B cell (primary cell): ENCODE results near the gene APOL3. TPM values are rescaled to one million over a fixed set of nuclear protein-coding genes. Genes with fewer than 3 reads are reported as not detected.

Experiments
- ATAC-seq: fragments of 200-7000 bp; cut with Tn5 transposase; one replicate; pipeline ENCODE4 v1.10.0; 2021; ENCODE audit warnings: low read depth, mild to moderate bottlenecking, moderate number of reproducible peaks, moderate library complexity
- CTCF ChIA-PET: fragments of 350-600 bp; sonication (Branson Sonifier 250); formaldehyde crosslinking; loops from one replicate; lab custom pipeline; 2021; ENCODE audit warnings: antibody characterized with exemption, inconsistent platforms; lab: Charles Lee
- POLR2A ChIA-PET: fragments of 350-600 bp; sonication (Branson Sonifier 250); formaldehyde crosslinking; loops from one replicate; lab custom pipeline; 2021; ENCODE audit warnings: antibody characterized with exemption; lab: Charles Lee
- DNase-seq: peaks from one replicate; pipeline ENCODE4 v3.0.0; 2013
- H2AFZ ChIP-seq: 2 replicates; pipeline ENCODE4 v1.6.1; 2012; ENCODE audit warnings: mild to moderate bottlenecking, low read depth, low read length; ENCODE audit not compliant: insufficient read depth, poor library complexity, severe bottlenecking
- H3K27ac ChIP-seq, 2 donors: 1 replicate in 1 of 2; 2 replicates in 1 of 2; pipeline ENCODE4 v1.5.1; 2012 to 2013; ENCODE audit warnings: low read length in 2 of 2, mild to moderate bottlenecking in 2 of 2, moderate library complexity in 1 of 2
- H3K27me3 ChIP-seq, 4 experiments: fragments of 200-600 bp in 1 of 4; sonication (generic) in 1 of 4; replicated peaks in 1 of 4; 1 replicate in 2 of 4; 2 replicates in 2 of 4; pipeline versions ENCODE4 v1.6.1 to v1.7.0; 2013 to 2016; ENCODE audit warnings: low read length in 3 of 4, mild to moderate bottlenecking in 2 of 4, mixed read lengths in 1 of 4, moderate library complexity in 1 of 4; ENCODE audit not compliant: insufficient read depth in 4 of 4, control insufficient read depth in 3 of 4; ENCODE audit errors: control extremely low read depth in 1 of 4
- H3K36me3 ChIP-seq, 2 experiments: replicated peaks in 1 of 2; 1 replicate in 1 of 2; 2 replicates in 1 of 2; pipeline versions ENCODE4 v1.6.1 to v1.7.1; 2013; ENCODE audit warnings: low read length in 1 of 2; ENCODE audit not compliant: insufficient read depth in 2 of 2, control insufficient read depth in 1 of 2; ENCODE audit errors: control extremely low read depth in 1 of 2, extremely low read depth in 1 of 2
- H3K4me1 ChIP-seq, 2 donors: fragments of 200-600 bp in 1 of 2; sonication (generic) in 1 of 2; 1 replicate in 1 of 2; 2 replicates in 1 of 2; pipeline versions ENCODE4 v1.5.1 to v1.6.1; 2013 to 2017; ENCODE audit warnings: low read length in 2 of 2; ENCODE audit not compliant: control insufficient read depth in 2 of 2, insufficient read depth in 2 of 2
- H3K4me2 ChIP-seq: replicated peaks from 2 replicates; pipeline ENCODE3; 2012; ENCODE audit warnings: mild to moderate bottlenecking, low read depth, low read length; ENCODE audit not compliant: poor library complexity, severe bottlenecking
- H3K4me3 ChIP-seq, 5 experiments: fragments of 200-600 bp in 1 of 5; sonication (generic) in 1 of 5; 1 replicate in 3 of 5; 2 replicates in 2 of 5; pipeline versions ENCODE4 v1.5.1 to v1.7.0; 2011 to 2016; ENCODE audit warnings: low read length in 4 of 5, mild to moderate bottlenecking in 4 of 5, low read depth in 2 of 5, control low read depth in 1 of 5, moderate library complexity in 1 of 5; ENCODE audit not compliant: insufficient read depth in 1 of 5; ENCODE audit errors: control extremely low read depth in 1 of 5, extremely low read depth in 1 of 5
- H3K79me2 ChIP-seq: fragments of 200-600 bp; sonication (generic); one replicate; pipeline ENCODE4 v1.6.0; 2016; ENCODE audit warnings: low read length; ENCODE audit not compliant: control insufficient read depth, insufficient read depth
- H3K9ac ChIP-seq: fragments of 200-600 bp; sonication (generic); 2 replicates; pipeline ENCODE4 v1.6.1; 2017; ENCODE audit warnings: mild to moderate bottlenecking, low read length, moderate library complexity
- H3K9me3 ChIP-seq, 3 donors: one replicate each; pipeline versions ENCODE4 v1.6.1 to v1.7.1; 2013; ENCODE audit warnings: low read length in 2 of 3; ENCODE audit not compliant: control insufficient read depth in 2 of 3, insufficient read depth in 1 of 3; ENCODE audit errors: control extremely low read depth in 1 of 3
- H4K20me1 ChIP-seq: 2 replicates; pipeline ENCODE4 v1.6.0; 2012; ENCODE audit warnings: mild to moderate bottlenecking, low read length; ENCODE audit not compliant: insufficient read depth, control insufficient read depth, poor library complexity, severe bottlenecking
- H3K27ac Mint-ChIP-seq: one replicate; pipeline ENCODE4 v1.8.0; 2021; ENCODE audit warnings: mixed read lengths
- H3K27me3 Mint-ChIP-seq: one replicate; pipeline ENCODE4 v1.8.0; 2021; ENCODE audit warnings: mixed read lengths
- H3K4me1 Mint-ChIP-seq: one replicate; pipeline ENCODE4 v1.8.0; 2021; ENCODE audit warnings: mixed read lengths
- H3K4me3 Mint-ChIP-seq: one replicate; pipeline ENCODE4 v1.8.0; 2021; ENCODE audit warnings: mixed read lengths
- H3K9me3 Mint-ChIP-seq: one replicate; pipeline ENCODE4 v1.8.0; 2022; ENCODE audit warnings: mixed read lengths; ENCODE audit not compliant: insufficient read depth
- EZH2 ChIP-seq: IDR thresholded peaks from 2 replicates; pipeline ENCODE4 v1.6.1; 2012; ENCODE audit warnings: borderline replicate concordance, low read depth, mild to moderate bottlenecking, moderate library complexity, low read length; ENCODE audit not compliant: insufficient read depth, poor library complexity, severe bottlenecking
- WGBS: methylation state at CpG from one replicate; pipeline ENCODE4 v1.1.5; 2013; ENCODE audit warnings: missing lambda C conversion rate; ENCODE audit not compliant: insufficient coverage; 5-methylcytosine and 5-hydroxymethylcytosine counted together
- intact Hi-C: fragments of 100-400 bp; cut with micrococcal nuclease; formaldehyde crosslinking; loops from one replicate; pipeline ENCODE4 v1.10.0; 2022
- polyA plus RNA-seq: library from polyadenylated mRNA; depleted of rRNA; stranded (reverse); fragments of >200 nt; gene quantifications from 2 replicates; pipeline ENCODE4 v1.2.3, GENCODE V29; 2012
- total RNA-seq, 2 donors: library from RNA; stranded (reverse); fragments of 120-200 nt in 1 of 2; gene quantifications; 1 replicate in 1 of 2; 2 replicates in 1 of 2; pipeline versions ENCODE4 v1.2.3 to v1.2.4, GENCODE V29; 2013 to 2022
- TF ChIP-seq, protein P1 (sequence below): fragments of 200-600 bp; IDR thresholded peaks from one replicate; pipeline ENCODE4 v1.8.0; 2022; ENCODE audit warnings: antibody characterized with exemption, mild to moderate bottlenecking

APOL3 gene
- total and polyA plus RNA-seq, 2 donors (not counting 1 experiment from before 2014, with no cell fraction given): 55.0 to 97.2 TPM

DNA sequence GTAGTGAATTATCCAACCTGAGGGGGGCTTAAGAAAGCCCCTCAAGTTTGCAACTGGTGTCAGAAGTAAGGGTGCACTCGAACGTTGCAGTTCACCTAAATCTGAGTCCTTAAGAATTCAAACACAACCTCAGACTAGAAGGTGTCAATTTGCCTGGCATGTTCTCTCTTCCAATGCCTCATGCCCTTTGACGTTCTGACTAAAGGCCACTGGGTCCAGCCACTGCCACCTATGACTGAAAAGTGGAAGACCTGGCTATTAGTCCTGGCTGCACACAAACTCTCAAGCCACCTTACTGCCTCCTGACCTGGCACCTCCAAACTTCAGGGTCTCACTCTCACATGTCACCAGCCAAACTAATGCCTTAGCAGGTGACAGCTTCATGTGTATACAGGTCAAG is 33.0 kb upstream of the APOL3 start:
- ChIA-PET CTCF (interaction anchor here (0.6 to 1.7 kb wide), 4 partner anchors 8 to 367 kb away, joined by 3 to 6 read pairs (median 3); no protein-coding TSS in a partner anchor), POLR2A (no interaction called here)
- TF ChIP-seq, protein P1, sequence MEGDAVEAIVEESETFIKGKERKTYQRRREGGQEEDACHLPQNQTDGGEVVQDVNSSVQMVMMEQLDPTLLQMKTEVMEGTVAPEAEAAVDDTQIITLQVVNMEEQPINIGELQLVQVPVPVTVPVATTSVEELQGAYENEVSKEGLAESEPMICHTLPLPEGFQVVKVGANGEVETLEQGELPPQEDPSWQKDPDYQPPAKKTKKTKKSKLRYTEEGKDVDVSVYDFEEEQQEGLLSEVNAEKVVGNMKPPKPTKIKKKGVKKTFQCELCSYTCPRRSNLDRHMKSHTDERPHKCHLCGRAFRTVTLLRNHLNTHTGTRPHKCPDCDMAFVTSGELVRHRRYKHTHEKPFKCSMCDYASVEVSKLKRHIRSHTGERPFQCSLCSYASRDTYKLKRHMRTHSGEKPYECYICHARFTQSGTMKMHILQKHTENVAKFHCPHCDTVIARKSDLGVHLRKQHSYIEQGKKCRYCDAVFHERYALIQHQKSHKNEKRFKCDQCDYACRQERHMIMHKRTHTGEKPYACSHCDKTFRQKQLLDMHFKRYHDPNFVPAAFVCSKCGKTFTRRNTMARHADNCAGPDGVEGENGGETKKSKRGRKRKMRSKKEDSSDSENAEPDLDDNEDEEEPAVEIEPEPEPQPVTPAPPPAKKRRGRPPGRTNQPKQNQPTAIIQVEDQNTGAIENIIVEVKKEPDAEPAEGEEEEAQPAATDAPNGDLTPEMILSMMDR: no peak
- TF ChIP-seq EZH2: no peak
- no peaks in the 10 kb centered on the region for H3K9me3 Mint-ChIP-seq
- no peak overlapping the region for H2AFZ ChIP-seq
- no peak overlapping the region for H3K4me3 ChIP-seq
- WGBS: 71% methylated on average over 3 of the region's 3 CpGs
- H3K36me3 ChIP-seq: no peaks in the 10 kb centered on the region
- no peak overlapping the region for H3K4me3 Mint-ChIP-seq
- H3K79me2 ChIP-seq: no peaks in the 10 kb centered on the region
- peaks cover 19% of the 10 kb centered on the region for H3K4me1 Mint-ChIP-seq
- H3K9me3 ChIP-seq: no peaks in the 10 kb centered on the region
- DNase-seq (no peak), ATAC-seq (no peak)
- H3K27ac ChIP-seq: no peak overlapping the region
- H3K27me3 ChIP-seq: peaks cover 0 to 6% (median 0%) of the 10 kb centered on the region in 4 experiments
- no peak overlapping the region for H3K9ac ChIP-seq
- no peaks in the 10 kb centered on the region for H4K20me1 ChIP-seq
- intact Hi-C loops: no loop called here
- H3K4me2 ChIP-seq: no peak overlapping the region
- peaks cover 13% of the 10 kb centered on the region for H3K27me3 Mint-ChIP-seq
- no peak overlapping the region for H3K27ac Mint-ChIP-seq
- peaks cover 7 to 10% of the 10 kb centered on the region in 2 donors for H3K4me1 ChIP-seq

DNA sequence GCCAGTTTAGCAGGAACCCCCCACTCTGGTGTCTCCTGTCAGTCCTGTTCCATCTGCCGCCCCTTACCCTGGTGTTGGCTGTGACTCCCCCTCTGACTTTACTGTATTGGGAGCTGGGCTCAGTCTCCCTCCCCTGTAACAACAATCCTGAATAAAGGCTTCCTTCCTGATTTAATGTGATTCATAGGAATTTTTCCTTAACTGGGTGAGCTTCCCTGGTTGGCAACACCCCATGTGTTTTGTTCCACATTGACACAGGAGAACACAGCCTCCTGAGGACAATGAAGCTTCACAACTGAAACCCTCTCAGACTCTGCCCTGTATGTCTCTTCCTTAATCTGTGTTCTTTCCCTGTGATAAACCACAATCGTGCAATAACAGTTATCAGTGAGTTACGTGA is 32.6 kb upstream of the APOL3 start:
- Mint-ChIP-seq H3K27ac (no peak overlapping the region), H3K27me3 (peaks cover 9% of the 10 kb centered on the region), H3K4me3 (no peak overlapping the region), H3K4me1 (peaks cover 15% of the 10 kb centered on the region), H3K9me3 (no peaks in the 10 kb centered on the region)
- WGBS: 100% methylated on average over 2 of the region's 3 CpGs
- Histone ChIP-seq H3K27ac (no peak overlapping the region), H2AFZ (no peak overlapping the region), H3K79me2 (no peaks in the 10 kb centered on the region), H4K20me1 (no peaks in the 10 kb centered on the region), H3K27me3 (peaks cover 0 to 3% (median 0%) of the 10 kb centered on the region in 4 experiments), H3K4me2 (no peak overlapping the region), H3K9me3 (no peaks in the 10 kb centered on the region), H3K9ac (no peak overlapping the region), H3K4me1 (peaks cover 7 to 10% of the 10 kb centered on the region in 2 donors), H3K4me3 (no peak overlapping the region), H3K36me3 (no peaks in the 10 kb centered on the region)
- POLR2A ChIA-PET: no interaction called here
- intact Hi-C loops: no loop called here
- DNase-seq: no peak
- TF ChIP-seq, protein P1: no peak
- TF ChIP-seq EZH2: no peak
- CTCF ChIA-PET: interaction anchor here (0.6 to 1.7 kb wide), 3 partner anchors 85 to 367 kb away, joined by 3 to 6 read pairs (median 3); no protein-coding TSS in a partner anchor
- no peak for ATAC-seq
